GM12891 (cell line): ENCODE results near the gene IQSEC3.

ENCODE experiments used
- DNase-seq: peaks from one replicate; pipeline ENCODE4 v3.0.0; 2011; ENCODE audit warnings: low spot score; ENCODE audit not compliant: insufficient read length
- FAIRE-seq: peaks from 2 replicates; lab custom pipeline; 2011; peaks lifted over from hg19 to GRCh38; lab: Jason Lieb, UNC
- PAX5 ChIP-seq: IDR thresholded peaks from 2 replicates; pipeline ENCODE4 v1.6.1; 2011; ENCODE audit warnings: low read length, moderate library complexity, mild to moderate bottlenecking; ENCODE audit not compliant: insufficient read depth, severe bottlenecking
- POLR2A ChIP-seq: IDR thresholded peaks from 2 replicates; pipeline ENCODE4 v1.6.1; 2011; ENCODE audit warnings: low read depth, low read length, control low read depth
- POLR2AphosphoS5 ChIP-seq: IDR thresholded peaks from 2 replicates; pipeline ENCODE4 v1.6.1; 2011; ENCODE audit warnings: low read depth, low read length, control low read depth
- POU2F2 ChIP-seq: IDR thresholded peaks from 2 replicates; pipeline ENCODE4 v1.6.1; 2011; ENCODE audit warnings: low read depth, mild to moderate bottlenecking, control low read depth, low read length, moderate library complexity
- SPI1 ChIP-seq: IDR thresholded peaks from 2 replicates; pipeline ENCODE4 v1.6.1; 2011; ENCODE audit warnings: low read depth, low read length, control low read depth
- TAF1 ChIP-seq: IDR thresholded peaks from 2 replicates; pipeline ENCODE4 v1.6.1; 2011; ENCODE audit warnings: low read depth, low read length, control low read depth

The IQSEC3 gene

GRCh38 chr12:196436-196835, 129.9 kb downstream of the IQSEC3 start:
- TF ChIP-seq PAX5 (no peak), POU2F2 (no peak), SPI1 (no peak), POLR2A (no peak), TAF1 (no peak), POLR2AphosphoS5 (no peak)
- FAIRE-seq: no peak
- DNase-seq: no peak

- TF ChIP-seq POLR2AphosphoS5: no peak
- no peak for TF ChIP-seq POU2F2
- no peak for TF ChIP-seq PAX5
- TF ChIP-seq TAF1: no peak
- TF ChIP-seq POLR2A: no peak
- no peak for TF ChIP-seq SPI1
- FAIRE-seq: no peak
These were observed 130.8 kb downstream of the IQSEC3 start for GRCh38 chr12:197347-197746.

GRCh38 chr12:197911-198695, 131.5 kb downstream of the IQSEC3 start:
- DNase-seq (no peak), FAIRE-seq (no peak)
- TF ChIP-seq POU2F2: no peak
- no peak for TF ChIP-seq PAX5
- no peak for TF ChIP-seq POLR2AphosphoS5
- no peak for TF ChIP-seq SPI1
- no peak for TF ChIP-seq TAF1
- no peak for TF ChIP-seq POLR2A

More at GRCh38 chr12:197347-197746, 130.8 kb downstream of the IQSEC3 start:
- no peak for DNase-seq

GRCh38 chr12:198705-199104, 132.1 kb downstream of the IQSEC3 start:
- FAIRE-seq (no peak), DNase-seq (no peak)
- no peak for TF ChIP-seq POLR2A
- no peak for TF ChIP-seq PAX5
- no peak for TF ChIP-seq POU2F2
- TF ChIP-seq POLR2AphosphoS5: no peak
- no peak for TF ChIP-seq TAF1
- TF ChIP-seq SPI1: no peak

- DNase-seq: no peak
- TF ChIP-seq POU2F2 (no peak), POLR2AphosphoS5 (no peak), SPI1 (no peak), POLR2A (no peak), PAX5 (no peak), TAF1 (no peak)
- no peak for FAIRE-seq
These were observed 134.8 kb downstream of the IQSEC3 start for GRCh38 chr12:201361-201760.

- no peak for DNase-seq
- TF ChIP-seq TAF1: no peak
- TF ChIP-seq PAX5: no peak
- TF ChIP-seq POLR2AphosphoS5: no peak
- TF ChIP-seq SPI1: no peak
- TF ChIP-seq POU2F2: no peak
- no peak for TF ChIP-seq POLR2A
- no peak for FAIRE-seq
These were observed 135.6 kb downstream of the IQSEC3 start for GRCh38 chr12:202081-202731.

- DNase-seq: no peak
- FAIRE-seq: no peak
- TF ChIP-seq POLR2A: no peak
- TF ChIP-seq SPI1: no peak
- TF ChIP-seq POLR2AphosphoS5: no peak
- no peak for TF ChIP-seq TAF1
- no peak for TF ChIP-seq POU2F2
- no peak for TF ChIP-seq PAX5
These were observed 136.5 kb downstream of the IQSEC3 start for GRCh38 chr12:203074-203461.

- no peak for DNase-seq
- TF ChIP-seq PAX5 (no peak), TAF1 (no peak), POLR2A (no peak), SPI1 (no peak), POU2F2 (no peak), POLR2AphosphoS5 (no peak)
- no peak for FAIRE-seq
These were observed 137.1 kb downstream of the IQSEC3 start for GRCh38 chr12:203462-204260.

- FAIRE-seq (no peak), DNase-seq (no peak)
- TF ChIP-seq TAF1 (no peak), POLR2AphosphoS5 (no peak), SPI1 (no peak), POLR2A (no peak), PAX5 (no peak), POU2F2 (no peak)
These were observed 137.7 kb downstream of the IQSEC3 start for GRCh38 chr12:204261-204678.

- DNase-seq (no peak), FAIRE-seq (no peak)
- TF ChIP-seq POU2F2 (no peak), POLR2AphosphoS5 (no peak), SPI1 (no peak), POLR2A (no peak), TAF1 (no peak), PAX5 (no peak)
These were observed 138.5 kb downstream of the IQSEC3 start for GRCh38 chr12:205026-205425.
